ENCODE results near the gene RBM10. TPM values are rescaled to one million over a fixed set of nuclear protein-coding genes. Genes with fewer than 3 reads are reported as not detected.

Gene RBM10
- total and polyA plus RNA-seq, 9 of the 15 experiments (the other 6 are each of a cell fraction or from before 2014, with no cell fraction given), result 1.1 to 61.7 (median 31.5) TPM

DNA sequence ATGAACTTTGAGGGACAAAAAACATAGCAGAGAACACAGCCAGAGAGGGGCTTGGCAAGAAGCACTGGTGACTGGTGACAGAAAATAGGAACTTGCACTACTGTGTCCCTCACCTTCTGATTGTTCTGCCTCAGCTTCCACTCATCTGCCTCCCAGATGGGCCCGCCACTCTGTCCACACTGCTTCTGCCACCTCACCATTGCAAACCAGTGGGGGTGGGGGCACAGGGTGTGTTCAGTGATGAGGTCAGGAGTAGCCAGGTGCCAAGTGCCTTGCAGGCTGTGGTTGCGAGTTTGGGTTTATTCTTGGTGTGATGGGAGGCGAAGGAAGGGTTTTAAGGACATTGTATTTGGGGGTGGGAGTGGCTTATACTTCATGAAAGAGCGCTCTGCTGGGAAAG lies 39.5 kb downstream of the RBM10 start:
- in situ Hi-C loops (cut with MboI) (no loop called here), intact Hi-C loops (cut with micrococcal nuclease) (no loop called here)
- H4K20me1 ChIP-seq (replicated peaks; ENCODE audit: control insufficient read depth, insufficient read depth, low read length), result no peaks in the 10 kb centered on the region
- H3K27ac ChIP-seq (ENCODE audit: extremely low read depth, low read depth, low read length), result no peak overlapping the region
- whole genome bisulfite sequencing (ENCODE audit: insufficient coverage, low coverage, missing lambda C conversion rate), result 100% methylated on average over 3 of the region's 4 CpGs
- FAIRE-seq, result no peak
- H3K79me2 ChIP-seq (ENCODE audit: control insufficient read depth, insufficient read depth, low read length), result no peaks in the 10 kb centered on the region
- no TSS peak for BruUV-seq (replicated peaks)
- no peaks in the 10 kb centered on the region for H3K9me3 ChIP-seq (replicated peaks; ENCODE audit: control insufficient read depth, insufficient read depth, low read depth, low read length)
- H3K4me1 ChIP-seq (replicated peaks in 1 of 2; ENCODE audit: control insufficient read depth in 2 of 2, insufficient read depth in 2 of 2, low read length in 2 of 2), result peaks cover 0 to 4% of the 10 kb centered on the region in 2 experiments; a peak in 2 of 5 replicates
- ATAC-seq, result no peak
- H3K36me3 ChIP-seq (ENCODE audit: control insufficient read depth, insufficient read depth, low read length), result peaks cover 59% of the 10 kb centered on the region; the same call in 2 of the 3 replicates
- no peaks in the 10 kb centered on the region for H3K27me3 ChIP-seq (ENCODE audit: control insufficient read depth in 2 of 2, insufficient read depth in 2 of 2, low read length in 2 of 2)
- no peaks in the 10 kb centered on the region for H3K9me1 ChIP-seq (ENCODE audit: control insufficient read depth, insufficient read depth, low read length)
- H3K4me2 ChIP-seq (ENCODE audit: insufficient read depth, low read length), result no peak overlapping the region
- no peak overlapping the region for H3K4me3 ChIP-seq
- H3K9ac ChIP-seq (ENCODE audit: insufficient read depth in 1 of 2, low read depth in 2 of 2, low read length in 2 of 2), result no peak overlapping the region
- DNase-seq (ENCODE audit: extremely low read depth in 1 of 4, low spot score in 3 of 4), result no peak
- ChIA-PET CTCF (ENCODE audit: low intra/inter-chr PET ratio) (no interaction called here), POLR2A (no interaction called here)
- no peak for TF ChIP-seq PTRF (tag; IDR thresholded peaks at IDR 0.05)
- no peak for TF ChIP-seq CBX2 (IDR thresholded peaks at IDR 0.05; ENCODE audit: insufficient read depth, low read length, poor library complexity, severe bottlenecking)
- TF ChIP-seq SUPT5H (IDR thresholded peaks at IDR 0.05), result no peak
- TF ChIP-seq TAL1 (IDR thresholded peaks at IDR 0.05), result no peak
- no peak for TF ChIP-seq KLF13 (tag; IDR thresholded peaks at IDR 0.05; ENCODE audit: borderline replicate concordance, low read depth)
- H2AFZ ChIP-seq (ENCODE audit: low read depth, low read length), result no peak overlapping the region

DNA sequence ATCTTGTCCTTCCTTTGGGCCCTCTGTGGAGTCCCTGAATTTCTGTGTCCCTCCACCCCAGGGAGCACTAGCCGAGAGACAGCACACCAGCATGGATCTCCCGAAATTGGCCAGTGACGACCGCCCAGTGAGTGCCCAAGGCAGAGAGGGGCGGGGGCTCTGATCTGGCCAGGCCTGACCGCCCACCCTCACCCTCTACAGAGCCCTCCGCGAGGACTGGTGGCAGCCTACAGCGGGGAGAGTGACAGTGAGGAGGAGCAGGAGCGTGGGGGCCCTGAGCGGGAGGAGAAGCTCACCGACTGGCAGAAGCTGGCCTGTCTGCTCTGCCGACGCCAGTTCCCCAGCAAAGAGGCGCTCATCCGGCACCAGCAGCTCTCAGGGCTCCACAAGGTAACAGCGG lies 40.2 kb downstream of the RBM10 start:
- FAIRE-seq (no peak), ATAC-seq (no peak), DNase-seq (ENCODE audit: extremely low read depth in 1 of 4, low spot score in 3 of 4) (no peak)
- no TSS peak for BruUV-seq (replicated peaks)
- Histone ChIP-seq H3K4me3 (no peak overlapping the region), H3K27ac (ENCODE audit: extremely low read depth, low read depth, low read length) (no peak overlapping the region), H3K9me3 (replicated peaks; ENCODE audit: control insufficient read depth, insufficient read depth, low read depth, low read length) (no peaks in the 10 kb centered on the region), H3K4me1 (replicated peaks in 1 of 2; ENCODE audit: control insufficient read depth in 2 of 2, insufficient read depth in 2 of 2, low read length in 2 of 2) (peaks cover 0 to 7% of the 10 kb centered on the region in 2 experiments; a peak in 2 of 5 replicates), H3K27me3 (ENCODE audit: control insufficient read depth in 2 of 2, insufficient read depth in 2 of 2, low read length in 2 of 2) (no peaks in the 10 kb centered on the region), H3K9ac (ENCODE audit: insufficient read depth in 1 of 2, low read depth in 2 of 2, low read length in 2 of 2) (no peak overlapping the region), H4K20me1 (replicated peaks; ENCODE audit: control insufficient read depth, insufficient read depth, low read length) (no peaks in the 10 kb centered on the region), H3K36me3 (ENCODE audit: control insufficient read depth, insufficient read depth, low read length) (peaks cover 57% of the 10 kb centered on the region; the same call in 2 of the 3 replicates), H3K4me2 (ENCODE audit: insufficient read depth, low read length) (no peak overlapping the region), H3K79me2 (ENCODE audit: control insufficient read depth, insufficient read depth, low read length) (no peaks in the 10 kb centered on the region), H3K9me1 (ENCODE audit: control insufficient read depth, insufficient read depth, low read length) (no peaks in the 10 kb centered on the region), H2AFZ (ENCODE audit: low read depth, low read length) (no peak overlapping the region)
- ChIA-PET POLR2A (interaction anchor here (0.6 kb wide), 1 partner anchor 312 kb away, joined by 3 read pairs; no protein-coding TSS in a partner anchor), CTCF (ENCODE audit: low intra/inter-chr PET ratio) (no interaction called here)
- 100% methylated on average over 1 of the region's 17 CpGs for WGBS (ENCODE audit: insufficient coverage, low coverage, missing lambda C conversion rate)
- intact Hi-C loops (cut with micrococcal nuclease), result no loop called here
- TF ChIP-seq ZNF239 (CRISPR knock-in tag; IDR thresholded peaks at IDR 0.05) (no peak), POLR2G (IDR thresholded peaks at IDR 0.05; ENCODE audit: low read depth, low read length) (peak; percentile 52; the same call in 1 of the 2 replicates)
- TF ChIP-seq, protein P1, sequence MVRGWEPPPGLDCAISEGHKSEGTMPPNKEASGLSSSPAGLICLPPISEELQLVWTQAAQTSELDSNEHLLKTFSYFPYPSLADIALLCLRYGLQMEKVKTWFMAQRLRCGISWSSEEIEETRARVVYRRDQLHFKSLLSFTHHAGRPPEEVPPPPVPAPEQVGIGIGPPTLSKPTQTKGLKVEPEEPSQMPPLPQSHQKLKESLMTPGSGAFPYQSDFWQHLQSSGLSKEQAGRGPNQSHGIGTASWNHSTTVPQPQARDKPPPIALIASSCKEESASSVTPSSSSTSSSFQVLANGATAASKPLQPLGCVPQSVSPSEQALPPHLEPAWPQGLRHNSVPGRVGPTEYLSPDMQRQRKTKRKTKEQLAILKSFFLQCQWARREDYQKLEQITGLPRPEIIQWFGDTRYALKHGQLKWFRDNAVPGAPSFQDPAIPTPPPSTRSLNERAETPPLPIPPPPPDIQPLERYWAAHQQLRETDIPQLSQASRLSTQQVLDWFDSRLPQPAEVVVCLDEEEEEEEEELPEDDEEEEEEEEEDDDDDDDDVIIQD (CRISPR knock-in tag; IDR thresholded peaks at IDR 0.05), result no peak
- in situ Hi-C loops (cut with MboI), result no loop called here
